GM19023 (cell line): Measurements from ENCODE around the gene SUCLG2.
"Not testable (repeated sequence)": the region's sequence is repeated elsewhere in the genome, so short reads cannot be mapped to it uniquely, and the experiment has no call there.

Experiments used
- ATAC-seq: cut with Tn5 transposase; IDR thresholded peaks from one replicate; pipeline ENCODE4 v1.9.1; 2021; ENCODE audit warnings: mild to moderate bottlenecking, moderate library complexity; ENCODE audit not compliant: unreplicated experiment

Gene SUCLG2

DNA sequence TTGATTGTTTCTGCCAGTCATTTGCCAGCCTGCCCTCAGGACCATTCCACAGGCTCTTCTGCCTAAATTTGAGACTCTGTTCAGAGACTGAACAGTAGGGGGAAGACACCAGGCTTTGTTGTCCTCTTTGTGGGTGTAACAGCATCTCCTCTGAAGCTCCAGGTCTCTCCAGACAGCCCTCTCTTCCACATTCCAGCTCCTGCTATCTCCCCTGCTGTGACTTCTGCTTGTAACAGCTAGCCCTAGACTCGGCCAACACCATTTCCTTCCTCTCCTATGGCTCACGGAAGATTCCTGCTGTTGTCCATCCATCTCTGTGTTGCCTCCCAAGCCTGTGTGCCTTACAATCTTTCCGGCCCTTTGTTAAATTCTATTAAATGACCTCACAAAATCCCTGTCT, 40.2 kb downstream of the SUCLG2 start:
- ATAC-seq = no peak

DNA sequence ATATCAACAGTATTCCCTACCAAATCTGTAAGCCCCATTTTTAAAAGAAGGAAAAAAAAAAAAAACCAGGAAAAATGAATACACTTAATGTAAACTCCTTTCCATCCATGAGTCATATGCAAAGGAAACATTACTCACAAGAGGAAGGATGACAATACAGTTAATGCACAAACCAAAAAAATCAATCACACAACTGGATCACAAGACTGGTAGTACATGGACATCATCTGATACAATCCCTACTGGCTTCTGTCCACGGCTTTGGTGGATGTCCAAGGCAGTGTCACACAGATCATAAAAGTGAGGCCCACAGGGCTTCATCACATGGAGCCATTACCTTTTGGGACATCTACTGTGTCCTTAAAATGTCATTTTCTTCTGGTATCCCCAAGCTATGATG, 44.0 kb downstream of the SUCLG2 start:
- no peak for ATAC-seq

DNA sequence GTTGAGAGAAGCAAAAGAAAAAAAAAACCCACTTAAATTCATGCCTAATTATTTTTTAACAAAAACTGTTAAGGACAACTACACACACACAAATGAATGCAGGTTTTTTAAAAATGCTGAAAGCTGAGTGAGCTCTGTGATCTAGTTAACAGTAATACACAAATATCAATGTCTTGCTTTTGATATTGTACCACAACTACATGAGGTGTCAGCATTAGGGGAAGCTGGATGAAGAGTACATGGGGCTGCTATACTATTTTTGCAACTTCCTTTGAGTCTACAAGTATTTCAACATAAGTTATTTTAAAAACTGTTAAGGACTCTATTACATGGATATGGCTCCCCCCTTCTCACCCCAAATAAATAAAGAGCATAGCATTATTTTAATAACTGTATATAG, 44.7 kb downstream of the SUCLG2 start:
- ATAC-seq = no peak

DNA sequence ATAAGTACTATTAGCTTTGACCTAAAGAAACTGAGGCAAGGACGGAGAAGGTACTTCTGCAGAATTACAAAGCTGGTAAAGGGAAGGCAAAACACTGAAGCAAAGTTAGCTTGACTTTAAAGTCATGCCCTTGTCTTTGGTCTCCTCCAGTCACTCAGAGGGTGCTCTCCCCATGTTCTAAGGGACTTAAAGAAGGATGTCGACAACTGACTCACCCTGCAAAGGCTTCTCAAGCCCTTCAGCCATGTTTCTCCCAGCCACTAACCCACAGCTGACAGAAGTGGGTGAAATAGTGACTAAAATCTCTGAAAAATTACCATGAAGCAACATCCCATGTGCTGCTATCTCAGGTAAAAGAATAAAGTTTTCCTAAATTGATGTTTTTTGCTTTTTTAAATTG, 46.4 kb downstream of the SUCLG2 start:
- ATAC-seq = no peak

DNA sequence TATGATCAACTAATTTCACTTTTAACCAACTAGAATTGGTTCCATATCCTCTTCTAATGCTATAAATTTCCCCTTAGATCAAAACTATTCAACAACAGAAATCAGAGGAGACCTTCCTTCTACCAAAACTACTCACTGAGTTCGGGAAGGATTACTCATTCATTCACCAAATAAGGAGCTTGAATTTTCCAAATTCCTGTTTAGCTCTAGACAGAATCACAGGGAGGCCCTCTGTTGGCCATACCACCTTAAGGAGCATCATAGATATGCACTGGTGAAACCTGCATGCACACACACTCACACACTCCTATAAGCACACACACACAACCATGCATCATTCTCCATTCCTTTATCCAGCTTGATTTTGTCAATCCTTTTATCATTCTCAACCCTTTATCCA, 49.0 kb downstream of the SUCLG2 start:
- ATAC-seq = no peak

DNA sequence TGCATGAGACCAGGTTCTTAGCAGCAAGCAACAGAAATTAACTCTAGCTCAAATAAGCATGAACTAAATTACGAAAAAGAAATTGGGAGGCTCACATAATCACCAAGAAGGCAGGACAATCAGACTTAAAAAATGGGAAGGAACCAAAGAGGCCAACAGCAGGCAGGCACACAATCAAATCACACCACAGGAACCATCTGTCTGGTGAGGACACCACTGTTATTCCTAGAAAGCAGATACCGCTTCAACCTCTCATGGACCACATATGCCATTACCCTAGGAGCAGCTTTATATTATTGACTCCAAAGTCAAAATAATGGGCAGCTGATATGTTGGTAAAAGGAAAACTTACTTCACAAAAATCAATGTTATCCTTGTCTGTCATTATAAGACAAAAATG, 51.6 kb downstream of the SUCLG2 start:
- no peak for ATAC-seq

DNA sequence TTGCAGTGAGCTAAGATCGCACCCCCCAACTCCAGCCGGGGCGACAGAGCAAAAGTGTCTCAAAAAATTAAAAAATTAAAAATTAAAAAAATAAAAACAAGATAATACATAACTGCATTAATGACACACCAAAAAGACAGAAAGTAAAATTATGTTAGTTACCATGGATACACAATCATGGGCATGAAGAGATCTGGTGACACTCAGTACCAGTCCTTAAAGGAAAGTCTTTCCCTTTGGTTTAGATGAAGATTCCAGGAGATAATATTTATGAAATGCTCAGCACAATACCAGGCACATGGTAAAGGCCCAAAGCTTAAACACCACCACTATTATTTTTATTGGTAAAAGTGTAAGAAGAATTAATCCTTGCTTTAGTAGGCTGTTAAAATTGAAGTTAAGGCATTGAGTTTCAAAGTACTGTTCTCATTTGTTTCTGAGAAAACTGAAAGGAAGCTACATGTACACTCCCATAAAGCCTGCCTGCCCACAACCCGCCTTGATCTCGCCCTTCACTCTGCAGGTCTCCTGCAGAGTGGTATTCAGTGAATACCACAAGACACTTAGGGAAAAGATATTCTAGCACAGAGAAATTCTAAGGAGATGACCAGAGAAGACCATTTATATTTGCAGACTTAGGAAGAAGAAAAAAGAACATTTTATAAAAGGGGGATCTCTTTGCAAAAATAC, 52.3 kb downstream of the SUCLG2 start:
- no peak for ATAC-seq

DNA sequence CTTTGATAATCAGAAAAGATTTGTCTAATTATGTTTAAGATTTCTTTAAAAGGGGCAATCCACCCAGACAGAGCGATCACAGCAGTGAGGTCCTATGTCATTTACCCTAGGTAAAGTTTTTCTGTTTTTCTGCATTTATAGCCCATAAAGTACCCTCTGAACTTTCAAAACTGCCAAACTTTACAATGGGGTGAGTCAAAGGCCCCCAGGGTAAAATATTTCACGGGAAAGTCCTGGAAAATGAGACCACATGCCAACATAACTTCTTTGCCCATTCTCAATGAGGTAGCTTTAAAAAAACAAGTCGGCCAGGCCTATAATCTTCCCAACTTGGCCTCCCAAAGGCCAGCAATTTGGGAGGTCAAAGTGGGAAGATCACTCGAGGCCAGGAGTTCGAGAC, 53.0 kb downstream of the SUCLG2 start:
- ATAC-seq = no peak

DNA sequence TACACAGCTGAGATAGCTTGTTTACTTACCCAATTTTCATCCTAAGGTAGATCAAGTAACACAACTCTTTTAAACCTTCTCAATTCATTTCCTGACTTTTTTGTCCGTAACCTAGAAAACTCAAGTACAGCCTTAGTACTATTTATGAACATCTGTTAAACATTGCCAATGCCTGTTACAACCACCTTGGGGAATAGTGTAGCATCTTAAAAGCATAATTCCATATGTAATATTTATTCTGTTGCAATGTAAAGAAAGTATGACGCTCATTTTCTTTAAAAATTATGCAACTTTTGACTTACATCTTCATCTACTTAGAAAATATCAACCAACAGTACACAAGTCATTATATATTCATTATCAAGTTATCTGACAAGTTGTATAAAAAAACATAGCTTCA, 54.6 kb downstream of the SUCLG2 start:
- no peak for ATAC-seq

DNA sequence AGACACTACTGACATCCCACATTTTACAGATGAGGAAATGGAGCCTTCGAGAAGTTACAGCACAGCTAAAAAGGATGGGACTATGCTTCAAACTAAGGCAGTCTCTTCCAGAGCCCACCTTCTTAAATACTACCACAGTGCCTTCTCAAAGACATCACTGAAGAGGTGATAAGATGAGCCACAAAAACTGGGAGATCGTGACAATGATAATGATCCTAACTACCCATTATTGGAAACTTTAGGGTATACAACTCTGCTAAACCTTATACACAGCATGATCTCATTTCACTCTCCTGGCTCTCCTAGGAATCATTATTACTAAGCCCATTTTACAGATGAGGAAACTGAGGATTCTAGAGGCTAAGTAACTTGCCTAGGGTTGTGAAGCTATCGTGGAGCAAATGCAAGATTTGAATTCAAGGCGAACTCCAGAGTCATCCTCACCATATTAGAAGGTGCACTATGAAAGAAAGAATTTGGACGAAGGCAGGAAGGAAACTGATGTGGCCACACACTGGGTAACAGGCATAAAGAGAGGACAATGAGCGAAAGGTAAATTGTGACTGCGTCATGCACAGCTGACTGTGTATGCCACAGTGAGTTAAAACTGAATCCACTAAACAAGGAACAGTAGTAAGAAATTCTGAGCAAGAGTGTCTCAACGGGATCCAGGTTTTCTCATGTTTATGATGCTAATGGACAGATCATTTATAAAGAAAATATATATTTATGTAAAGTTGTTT, 55.4 kb downstream of the SUCLG2 start:
- no peak for ATAC-seq

DNA sequence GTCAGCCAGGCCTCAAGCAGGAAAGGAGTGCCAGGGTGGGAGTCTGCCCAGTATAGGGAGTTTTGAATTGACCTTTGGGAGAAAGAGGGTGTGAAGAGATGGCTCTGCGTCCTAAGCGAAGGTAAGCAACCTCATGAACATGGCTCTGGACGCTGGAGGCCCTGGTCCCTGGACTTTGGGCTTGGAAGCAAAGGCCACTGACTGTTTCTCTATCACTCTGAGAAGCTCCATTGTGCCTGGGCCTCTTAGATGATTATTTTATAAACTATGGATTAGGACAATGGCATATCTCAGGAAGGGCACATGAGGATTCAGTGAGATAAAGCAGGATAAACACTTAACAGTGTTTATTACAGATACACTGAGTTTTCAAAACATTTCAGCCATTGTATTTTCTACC, 59.0 kb downstream of the SUCLG2 start:
- no peak for ATAC-seq

DNA sequence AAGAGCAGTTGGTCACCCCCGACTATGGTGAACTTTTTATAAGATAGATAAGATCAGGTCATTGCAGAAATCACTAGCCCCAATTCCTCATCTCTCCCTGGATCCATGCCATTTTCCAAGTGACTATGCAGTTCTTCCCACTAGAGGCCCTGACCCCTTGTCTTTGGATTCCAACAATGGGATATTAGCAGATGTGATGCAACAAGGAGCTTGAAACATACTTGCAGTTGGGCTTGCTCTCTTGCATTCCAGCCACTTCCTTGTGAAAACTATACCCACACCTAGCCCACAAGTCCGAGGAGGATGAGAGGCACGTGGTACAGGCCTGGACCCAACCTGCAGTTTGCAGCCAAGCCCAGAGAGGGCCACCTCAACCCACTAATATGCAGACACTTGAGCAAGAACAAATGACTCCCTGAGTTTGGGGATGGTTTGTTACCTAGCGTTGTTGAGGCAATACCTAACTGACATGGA, 60.6 kb downstream of the SUCLG2 start:
- no peak for ATAC-seq

DNA sequence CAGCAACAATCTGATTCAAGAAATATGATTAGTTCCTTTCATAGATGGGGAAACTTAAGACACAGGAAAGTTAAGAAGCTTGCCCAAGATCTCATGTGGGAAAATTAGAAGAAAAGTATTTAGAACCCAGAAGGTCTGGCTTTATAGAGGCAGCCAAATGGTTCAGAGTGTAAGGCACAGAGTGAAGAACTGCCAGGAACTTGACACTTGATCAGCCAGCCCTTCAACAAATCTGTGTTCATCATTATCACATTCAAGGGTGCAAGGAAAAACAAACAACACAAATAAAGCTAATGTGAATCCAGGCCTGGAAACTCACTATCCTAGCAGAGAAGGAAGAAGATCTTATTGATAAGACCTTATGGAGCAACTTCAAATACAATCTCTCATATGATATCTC, 62.4 kb downstream of the SUCLG2 start:
- no peak for ATAC-seq

DNA sequence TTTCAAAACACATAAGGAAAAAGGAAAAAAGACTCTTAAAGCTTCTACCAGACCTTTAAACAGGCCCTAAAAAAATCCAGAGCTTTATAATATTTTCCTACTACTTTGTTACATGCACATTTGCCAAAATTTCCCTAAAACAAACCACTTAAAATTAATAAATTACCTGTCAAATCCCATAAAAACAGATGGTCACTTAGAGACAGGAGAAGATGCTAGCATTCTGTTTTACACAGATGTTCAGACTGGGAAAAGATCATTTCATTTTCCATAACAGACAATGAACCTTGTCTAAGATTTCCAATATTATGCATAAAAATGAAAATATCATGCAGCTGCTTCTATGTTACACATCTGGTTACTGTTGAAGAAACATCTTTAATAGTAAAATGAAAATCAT, 66.6 kb downstream of the SUCLG2 start:
- no peak for ATAC-seq

DNA sequence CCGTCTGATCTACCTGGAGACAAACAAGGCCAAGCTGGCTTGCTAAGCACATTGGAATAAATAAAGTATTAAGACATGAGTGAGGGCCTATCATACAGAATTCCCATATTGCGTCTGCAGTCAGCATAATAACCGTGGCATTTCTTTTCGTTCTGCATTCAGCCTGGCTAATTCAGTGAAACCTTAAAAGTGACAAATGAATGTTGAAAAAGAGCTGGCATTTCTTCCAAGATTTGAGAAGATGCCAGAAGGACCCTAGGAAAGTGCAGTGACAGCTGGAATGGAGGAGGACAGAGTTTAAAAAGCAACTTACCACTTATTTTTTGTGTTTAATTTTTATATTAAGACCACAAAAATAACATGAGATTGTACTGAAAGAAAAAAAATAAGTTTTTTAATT, 67.1 kb downstream of the SUCLG2 start:
- ATAC-seq = no peak

DNA sequence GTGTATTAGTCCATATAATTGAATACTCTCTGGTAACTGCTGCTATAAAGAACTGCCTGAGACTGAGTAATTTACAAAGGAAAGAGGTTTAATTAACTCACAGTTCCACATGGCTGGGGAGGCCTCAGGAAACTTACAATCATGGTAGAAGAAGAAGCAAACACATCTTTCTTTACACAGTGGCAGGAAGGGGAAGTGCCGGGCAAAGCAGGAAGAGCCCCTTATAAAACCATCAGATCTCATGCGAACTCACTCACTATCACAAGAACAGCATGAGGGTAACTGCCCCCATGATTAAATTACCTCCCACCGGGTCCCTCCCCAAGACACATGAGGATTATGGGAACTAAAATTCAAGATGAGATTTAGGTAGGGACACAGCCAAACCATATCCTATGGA, 69.8 kb downstream of the SUCLG2 start:
- ATAC-seq = not testable (repeated sequence)

DNA sequence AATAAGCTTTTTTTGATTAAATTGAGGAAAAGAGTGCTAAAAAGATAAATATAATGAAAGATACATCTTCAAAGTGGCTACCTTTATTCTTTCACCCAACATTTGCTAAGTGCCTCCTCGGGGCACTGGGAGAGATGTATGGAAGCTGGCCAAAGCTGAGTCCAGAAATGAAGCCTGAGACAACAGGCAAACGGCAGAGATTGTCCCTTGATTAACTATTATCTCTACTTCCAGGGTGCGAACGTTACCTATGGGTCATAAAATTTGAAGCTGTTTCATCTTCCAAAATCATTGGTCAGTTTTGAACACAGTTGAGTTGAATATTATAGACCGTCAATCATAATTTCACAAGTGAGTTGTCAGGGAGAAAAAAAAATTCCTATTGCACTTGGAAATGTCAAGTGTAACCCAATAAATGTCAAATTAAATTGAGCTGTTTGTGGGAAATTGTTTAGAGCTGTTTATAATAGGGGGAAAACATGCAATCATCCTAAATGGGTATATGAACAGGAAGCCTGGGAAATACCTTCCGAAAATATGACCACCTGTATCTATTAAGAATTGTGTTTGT, 73.9 kb downstream of the SUCLG2 start:
- no peak for ATAC-seq

DNA sequence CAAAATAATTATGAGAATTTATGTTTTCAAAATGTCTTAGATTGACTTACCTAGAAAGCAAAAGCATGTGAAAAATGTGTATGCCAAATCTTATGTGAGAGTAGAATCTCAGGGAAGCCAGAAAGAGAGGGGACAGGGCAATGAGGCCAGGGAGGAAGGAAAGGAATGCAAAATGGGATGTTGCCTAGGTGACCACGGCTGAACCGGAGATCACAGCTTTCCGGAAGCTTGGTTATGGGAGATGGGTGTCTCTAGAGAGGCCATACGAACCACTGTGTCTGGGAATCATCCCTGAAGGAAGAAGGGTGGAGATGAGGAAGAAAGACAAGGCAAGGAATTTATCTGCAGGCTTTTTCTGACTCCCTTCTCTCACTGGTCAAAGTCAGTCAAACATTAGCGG, 76.0 kb downstream of the SUCLG2 start:
- no peak for ATAC-seq

DNA sequence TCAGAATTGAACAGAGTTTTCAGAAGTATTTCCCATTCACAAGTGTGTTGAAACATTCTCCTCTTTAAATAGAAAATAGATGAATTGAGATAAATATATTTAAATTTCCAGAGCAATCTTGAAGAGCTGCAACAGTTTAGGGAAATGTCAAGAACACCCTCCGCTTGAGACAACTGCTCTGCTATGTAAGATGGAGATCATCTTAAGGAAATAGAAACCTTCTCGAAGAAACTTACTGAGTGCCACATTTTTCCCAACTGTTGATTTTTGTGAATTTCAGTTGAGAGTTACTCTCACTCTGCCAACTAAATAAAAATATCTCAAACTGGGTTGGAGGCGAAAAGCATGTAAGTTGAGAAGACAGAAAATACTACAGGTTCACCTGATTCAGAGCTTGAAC, 78.0 kb downstream of the SUCLG2 start:
- ATAC-seq = no peak

DNA sequence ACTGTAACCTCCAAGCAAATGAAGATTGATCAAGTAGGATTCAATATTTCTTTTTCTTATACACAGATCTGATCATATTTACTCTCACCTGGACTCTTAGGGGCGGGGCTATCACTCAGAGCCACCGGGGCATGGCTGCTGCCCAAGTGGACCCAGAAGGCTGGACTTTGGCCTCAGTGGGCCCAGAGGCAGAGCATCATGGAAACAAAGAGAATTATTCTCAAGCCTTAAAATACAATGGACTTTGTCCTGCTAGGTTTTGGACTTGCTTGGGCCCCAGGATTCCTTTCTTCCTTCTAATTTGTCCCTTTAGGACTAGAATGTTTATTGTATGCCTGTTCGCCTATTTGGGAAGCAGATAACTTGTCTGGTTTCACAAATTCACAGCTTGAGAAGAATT, 85.1 kb downstream of the SUCLG2 start:
- ATAC-seq = no peak

DNA sequence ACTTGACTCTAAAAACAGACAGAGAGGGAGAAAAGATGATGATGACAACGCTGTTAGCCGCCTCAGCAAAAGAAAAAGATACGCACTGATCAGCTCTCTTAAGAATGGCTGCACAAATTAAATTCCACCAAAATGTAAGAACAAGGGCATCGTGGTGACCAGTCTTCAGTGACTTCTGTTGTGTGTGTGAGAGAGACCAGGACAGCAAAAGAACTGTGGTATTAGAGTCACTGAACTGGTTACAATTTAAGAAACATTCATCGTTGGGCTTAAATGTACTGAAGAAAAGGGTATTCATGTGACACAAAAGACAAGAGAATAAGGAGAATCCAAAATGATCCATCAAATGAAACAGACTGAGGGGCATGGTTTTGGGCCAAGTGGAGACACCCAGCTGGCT, 86.5 kb downstream of the SUCLG2 start:
- ATAC-seq = no peak

DNA sequence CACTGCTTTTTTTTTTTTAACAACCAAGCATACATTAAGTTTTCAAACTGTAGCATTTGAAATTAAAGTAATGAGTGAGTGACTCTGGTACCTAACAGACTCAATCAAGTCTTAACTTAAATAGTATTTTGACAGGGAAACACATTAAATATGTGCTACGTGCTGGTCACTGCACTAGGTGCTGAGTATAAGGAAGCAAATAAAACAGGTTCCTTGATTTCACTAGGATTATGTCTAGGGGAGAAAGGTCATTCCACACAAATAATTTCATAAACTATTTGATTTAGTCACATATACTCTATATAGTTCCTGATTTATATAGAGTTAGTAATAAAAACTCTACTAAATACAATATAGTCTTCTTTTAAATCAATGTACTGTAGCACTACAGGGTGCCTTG, 89.4 kb downstream of the SUCLG2 start:
- no peak for ATAC-seq
